GM12873 (cell line): ENCODE measurements around the gene CYRIA.

ENCODE experiments used
- TF ChIP-seq, protein P1 (sequence below): IDR thresholded peaks from 2 replicates; pipeline ENCODE4 v1.5.1; 2012; ENCODE audit warnings: low read depth, mild to moderate bottlenecking, moderate library complexity, low read length, control low read depth; ENCODE audit not compliant: insufficient read depth; ENCODE audit errors: missing control alignments

CYRIA gene

DNA sequence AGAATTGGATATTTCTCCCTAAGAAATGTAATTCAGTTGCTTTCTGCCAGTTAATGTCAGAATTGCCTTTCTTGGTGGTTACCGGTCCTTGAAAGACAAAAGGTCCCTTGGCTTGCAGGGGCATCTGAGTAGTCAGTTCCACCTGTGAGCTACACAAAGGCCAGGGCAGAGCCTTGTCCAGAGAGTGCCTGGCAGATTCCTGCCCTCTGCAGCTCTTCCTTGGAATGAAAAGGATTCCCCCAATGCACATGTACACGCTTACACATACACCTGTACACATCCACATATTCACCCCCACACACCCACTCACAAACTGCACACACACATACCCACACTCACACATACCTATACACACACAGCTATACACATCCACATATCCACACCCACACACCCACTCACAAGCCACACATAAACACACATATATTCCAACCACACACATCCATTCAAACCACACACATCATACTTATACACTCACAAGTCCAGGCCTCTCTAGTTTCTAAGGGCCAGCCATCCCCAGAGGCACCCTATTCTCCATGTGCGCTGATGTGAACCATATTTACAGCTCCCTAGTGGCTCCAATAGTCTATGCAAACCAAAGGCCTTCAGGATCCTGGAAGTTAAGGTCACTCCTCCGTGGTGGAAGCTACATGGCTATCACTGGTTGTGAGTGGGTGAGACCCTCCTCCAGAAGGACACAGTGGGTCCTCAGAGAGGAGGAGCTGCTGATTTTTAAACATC lies 9.6 kb downstream of the CYRIA start:
- TF ChIP-seq, protein P1, sequence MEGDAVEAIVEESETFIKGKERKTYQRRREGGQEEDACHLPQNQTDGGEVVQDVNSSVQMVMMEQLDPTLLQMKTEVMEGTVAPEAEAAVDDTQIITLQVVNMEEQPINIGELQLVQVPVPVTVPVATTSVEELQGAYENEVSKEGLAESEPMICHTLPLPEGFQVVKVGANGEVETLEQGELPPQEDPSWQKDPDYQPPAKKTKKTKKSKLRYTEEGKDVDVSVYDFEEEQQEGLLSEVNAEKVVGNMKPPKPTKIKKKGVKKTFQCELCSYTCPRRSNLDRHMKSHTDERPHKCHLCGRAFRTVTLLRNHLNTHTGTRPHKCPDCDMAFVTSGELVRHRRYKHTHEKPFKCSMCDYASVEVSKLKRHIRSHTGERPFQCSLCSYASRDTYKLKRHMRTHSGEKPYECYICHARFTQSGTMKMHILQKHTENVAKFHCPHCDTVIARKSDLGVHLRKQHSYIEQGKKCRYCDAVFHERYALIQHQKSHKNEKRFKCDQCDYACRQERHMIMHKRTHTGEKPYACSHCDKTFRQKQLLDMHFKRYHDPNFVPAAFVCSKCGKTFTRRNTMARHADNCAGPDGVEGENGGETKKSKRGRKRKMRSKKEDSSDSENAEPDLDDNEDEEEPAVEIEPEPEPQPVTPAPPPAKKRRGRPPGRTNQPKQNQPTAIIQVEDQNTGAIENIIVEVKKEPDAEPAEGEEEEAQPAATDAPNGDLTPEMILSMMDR: no peak

DNA sequence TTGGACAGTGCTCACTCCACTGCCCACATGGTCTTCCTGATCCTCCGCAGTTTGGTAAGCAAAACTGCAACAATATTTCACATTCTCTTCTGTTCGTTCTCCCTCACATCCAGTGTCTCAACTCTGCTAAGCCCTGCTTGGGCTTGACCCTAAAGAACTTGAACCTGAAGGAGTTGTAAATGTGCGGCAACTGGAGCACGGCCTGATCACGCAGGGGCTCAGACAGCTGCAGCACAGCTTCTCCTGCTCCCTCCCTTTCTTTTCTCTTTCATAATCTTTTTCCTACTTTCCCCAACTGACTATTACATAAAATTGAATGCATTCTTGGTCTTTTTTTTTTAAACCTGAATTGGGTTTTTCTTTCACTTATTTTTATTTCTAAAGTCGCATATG lies 10.2 kb downstream of the CYRIA start:
- TF ChIP-seq, protein P1: no peak

DNA sequence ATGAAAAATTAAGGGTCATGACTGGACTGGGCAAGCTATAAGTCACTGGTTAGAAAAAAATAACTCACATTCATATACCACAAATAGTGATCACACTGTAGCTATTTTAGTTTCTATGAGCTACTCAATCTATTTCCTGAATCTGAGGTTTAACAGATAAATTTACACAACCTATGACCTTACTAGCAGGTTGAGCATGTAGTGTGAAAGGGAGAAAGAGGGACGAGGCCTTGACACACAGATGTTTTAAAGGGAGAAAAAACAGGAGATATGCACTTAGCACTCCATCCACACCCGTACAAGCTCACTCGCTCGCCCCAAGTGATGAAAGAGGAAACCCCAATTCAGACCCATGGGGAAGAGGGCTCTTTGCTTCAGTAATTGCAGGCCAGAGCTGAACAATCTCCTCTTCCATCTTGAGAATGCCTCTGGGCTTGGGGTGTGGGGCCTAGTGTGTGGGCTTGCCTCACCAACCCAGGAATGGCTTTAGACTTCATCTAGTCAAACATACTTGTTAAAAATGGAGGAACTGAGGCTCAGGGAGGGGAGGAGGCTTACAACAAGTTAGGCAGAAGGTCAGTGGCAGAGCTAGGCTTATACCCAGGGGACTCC lies 10.7 kb downstream of the CYRIA start:
- TF ChIP-seq, protein P1: no peak

DNA sequence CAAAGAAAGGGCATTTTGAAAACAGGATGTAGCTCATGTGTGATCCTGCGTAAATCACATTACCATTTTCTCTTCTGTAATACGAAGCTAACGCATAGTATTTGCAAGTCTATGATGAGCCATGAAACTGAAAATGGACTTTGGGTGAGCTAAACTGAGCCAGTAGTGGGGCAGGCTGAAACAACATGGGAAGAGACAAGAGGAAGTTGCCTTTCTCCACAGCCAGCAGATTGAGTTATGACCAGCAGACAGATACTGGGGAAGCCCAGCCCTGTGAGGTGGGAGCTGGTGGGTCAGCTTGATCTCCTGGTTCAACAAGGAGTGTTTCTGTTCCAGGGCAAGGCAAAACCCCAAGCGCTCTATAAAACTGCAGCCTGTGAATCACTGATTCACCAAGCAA lies 11.8 kb downstream of the CYRIA start:
- TF ChIP-seq, protein P1: no peak

DNA sequence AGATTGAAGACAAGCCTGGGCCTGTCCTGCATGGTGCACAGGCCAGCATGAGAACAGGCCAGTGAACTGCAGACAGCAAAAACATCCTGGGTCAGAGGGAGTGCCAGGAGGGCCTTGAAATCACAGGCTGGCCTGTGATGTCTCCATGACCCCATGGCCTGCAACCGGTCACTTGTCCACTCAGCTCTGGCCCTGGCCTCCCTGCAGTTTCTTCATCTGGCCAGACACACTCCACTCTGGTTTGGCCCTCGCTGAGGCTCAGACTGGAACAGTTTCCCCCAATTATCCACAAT lies 12.6 kb downstream of the CYRIA start:
- TF ChIP-seq, protein P1: no peak

DNA sequence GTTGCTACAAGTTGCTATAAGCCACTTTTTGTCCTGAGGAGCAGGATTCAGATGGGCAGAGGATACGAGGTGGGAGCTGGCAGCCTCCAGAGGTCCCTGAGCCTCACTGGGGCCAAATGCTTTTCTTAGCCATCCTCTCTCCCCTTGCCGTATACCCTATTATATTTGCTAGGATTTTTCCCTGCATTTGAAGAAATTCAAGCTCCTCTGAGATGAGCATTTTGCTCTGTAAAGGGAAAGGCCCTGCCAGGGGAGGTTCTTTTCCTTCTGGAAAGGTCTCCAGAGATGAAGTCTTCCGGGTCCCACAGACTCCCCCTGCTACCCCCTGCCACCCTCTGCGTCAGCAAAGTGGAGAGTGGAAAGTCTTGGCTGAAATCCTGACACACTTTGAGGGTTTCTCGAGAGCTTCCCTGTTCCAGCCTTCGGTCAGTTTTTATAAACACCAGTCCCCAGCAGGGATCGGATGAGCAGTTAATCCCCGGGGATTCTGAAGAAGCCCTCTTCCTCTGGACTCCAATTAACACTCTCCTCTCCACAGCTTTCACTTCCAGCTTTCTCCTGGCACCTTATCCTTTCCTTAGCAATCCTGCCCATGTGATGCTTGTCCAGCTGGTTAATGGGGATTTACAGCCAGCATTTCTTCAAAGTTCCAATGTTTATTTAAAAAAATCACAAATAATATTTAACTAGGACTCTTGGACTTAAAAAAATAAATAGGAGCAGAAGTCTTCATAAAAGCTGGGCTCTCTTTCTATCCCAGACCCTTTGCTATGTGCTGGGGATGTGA lies 13.1 kb downstream of the CYRIA start:
- TF ChIP-seq, protein P1: no peak

DNA sequence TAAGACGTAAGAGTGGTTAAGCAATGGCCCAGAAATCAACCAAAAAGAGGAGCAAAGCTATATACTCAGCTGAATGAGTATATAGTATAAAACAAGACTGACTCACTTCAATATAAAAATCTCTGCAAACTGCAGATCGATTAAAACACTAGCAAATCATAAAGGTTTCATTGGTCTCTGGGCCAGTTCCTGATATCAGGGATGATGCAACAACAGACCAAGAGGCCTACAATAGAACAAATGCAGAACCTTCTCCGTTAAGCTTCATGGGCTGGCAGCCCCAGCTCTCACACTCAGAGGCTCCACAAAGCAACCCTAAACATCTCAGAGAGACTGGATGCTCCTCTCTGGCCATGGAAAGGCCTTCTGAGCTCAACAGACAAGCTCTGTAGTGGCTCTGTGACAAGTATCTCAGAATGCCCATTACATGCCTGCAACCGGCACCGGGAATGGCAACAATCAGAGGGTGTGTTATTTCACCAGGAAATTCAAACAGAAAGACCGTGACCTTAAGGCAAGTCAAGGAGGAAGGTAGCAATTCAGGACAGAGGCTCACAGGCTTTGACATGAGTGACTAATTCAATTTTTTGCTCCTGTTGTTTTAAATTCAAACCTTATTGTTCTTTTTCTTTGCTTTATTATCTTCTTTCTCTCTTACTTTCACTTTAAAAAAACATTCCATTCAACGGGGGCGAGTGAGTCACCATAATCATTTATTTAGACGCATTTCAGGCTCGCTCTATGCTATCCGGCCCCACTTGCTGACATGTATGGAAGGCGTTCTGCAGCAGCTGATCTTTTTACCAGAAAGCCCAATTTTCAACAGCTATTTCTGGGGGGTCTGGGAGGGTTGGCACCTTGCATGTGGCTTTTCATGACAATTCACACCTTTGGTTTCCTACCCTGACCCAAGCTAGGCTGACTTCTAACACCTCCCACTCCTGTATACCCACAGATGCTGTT lies 15.1 kb downstream of the CYRIA start:
- TF ChIP-seq, protein P1: no peak
